ENCODE data around the gene ZKSCAN5. TPM values are rescaled to one million over a fixed set of nuclear protein-coding genes. Genes with fewer than 3 reads are reported as not detected.

The ZKSCAN5 gene
- total and polyA plus RNA-seq, 2 experiments from 2014 or later: 6.2 to 10.6 TPM

DNA sequence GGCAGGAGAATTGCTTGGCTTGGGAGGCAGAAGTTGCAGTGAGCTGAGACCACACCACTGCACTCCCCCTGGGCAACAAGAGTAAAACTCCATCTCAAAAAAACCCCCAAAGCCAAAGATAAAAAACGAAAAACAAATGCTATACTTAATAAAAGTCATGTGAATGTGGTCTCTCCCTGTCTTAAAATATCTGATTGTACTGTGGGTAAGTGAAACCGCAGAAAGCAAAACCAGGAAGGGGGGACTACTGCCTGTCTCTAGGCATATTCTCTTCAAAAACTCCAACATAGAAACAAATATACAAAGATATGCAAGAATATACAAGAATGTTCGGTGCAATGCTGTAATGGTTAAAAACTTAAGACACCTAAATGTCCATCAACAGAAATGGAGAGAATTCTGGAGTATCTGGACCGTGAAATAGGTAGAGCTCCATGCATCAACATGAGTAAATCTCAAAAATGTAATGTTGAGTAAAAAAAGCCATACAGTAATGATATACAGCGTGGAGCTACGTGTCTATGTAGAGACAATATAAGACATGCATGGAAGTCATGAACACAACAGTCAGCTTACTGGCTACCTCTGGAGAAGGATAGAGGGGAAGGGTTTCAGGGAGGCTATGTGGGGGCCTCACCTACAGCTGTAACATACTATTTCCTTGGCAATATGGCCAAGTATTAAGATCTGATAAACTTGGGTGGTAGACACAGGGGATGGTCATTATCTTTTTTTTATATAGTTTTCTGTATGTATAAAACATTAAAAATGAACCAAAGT, 6.5 kb upstream of the ZKSCAN5 start:
- TF ChIP-seq EZH2phosphoT487 (IDR thresholded peaks at IDR 0.05; ENCODE audit: low read depth, severe bottlenecking, unreplicated experiment) (no peak), EZH2 (IDR thresholded peaks at IDR 0.05; ENCODE audit: borderline replicate concordance) (no peak)
- TF ChIP-seq, protein P1, sequence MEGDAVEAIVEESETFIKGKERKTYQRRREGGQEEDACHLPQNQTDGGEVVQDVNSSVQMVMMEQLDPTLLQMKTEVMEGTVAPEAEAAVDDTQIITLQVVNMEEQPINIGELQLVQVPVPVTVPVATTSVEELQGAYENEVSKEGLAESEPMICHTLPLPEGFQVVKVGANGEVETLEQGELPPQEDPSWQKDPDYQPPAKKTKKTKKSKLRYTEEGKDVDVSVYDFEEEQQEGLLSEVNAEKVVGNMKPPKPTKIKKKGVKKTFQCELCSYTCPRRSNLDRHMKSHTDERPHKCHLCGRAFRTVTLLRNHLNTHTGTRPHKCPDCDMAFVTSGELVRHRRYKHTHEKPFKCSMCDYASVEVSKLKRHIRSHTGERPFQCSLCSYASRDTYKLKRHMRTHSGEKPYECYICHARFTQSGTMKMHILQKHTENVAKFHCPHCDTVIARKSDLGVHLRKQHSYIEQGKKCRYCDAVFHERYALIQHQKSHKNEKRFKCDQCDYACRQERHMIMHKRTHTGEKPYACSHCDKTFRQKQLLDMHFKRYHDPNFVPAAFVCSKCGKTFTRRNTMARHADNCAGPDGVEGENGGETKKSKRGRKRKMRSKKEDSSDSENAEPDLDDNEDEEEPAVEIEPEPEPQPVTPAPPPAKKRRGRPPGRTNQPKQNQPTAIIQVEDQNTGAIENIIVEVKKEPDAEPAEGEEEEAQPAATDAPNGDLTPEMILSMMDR (IDR thresholded peaks at IDR 0.05; ENCODE audit: poor library complexity): no peak
- Histone ChIP-seq H3K79me2 (peaks cover 69% of the 10 kb centered on the region), H3K9me2 (replicated peaks; ENCODE audit: insufficient read depth) (no peaks in the 10 kb centered on the region), H4K20me1 (ENCODE audit: insufficient read depth, poor library complexity, severe bottlenecking) (peaks cover 23% of the 10 kb centered on the region), H3K4me2 (peak overlapping the region; percentile 90), H3K4me3 (peak overlapping the region; percentile 41), H3K27ac (no peak overlapping the region), H3K27me3 (no peaks in the 10 kb centered on the region), H3K4me1 (ENCODE audit: insufficient read depth) (peaks cover 14% of the 10 kb centered on the region), H3K9me3 (ENCODE audit: low read depth) (peaks cover 13% of the 10 kb centered on the region), H3K36me3 (replicated peaks; ENCODE audit: insufficient read depth, low read depth) (peaks cover 13% of the 10 kb centered on the region), H2AFZ (no peak overlapping the region)
- WGBS (ENCODE audit: low lambda C conversion rate, missing lambda C conversion rate): 90% methylated on average over 6 of the region's 6 CpGs
- no peak for DNase-seq (ENCODE audit: low spot score)

DNA sequence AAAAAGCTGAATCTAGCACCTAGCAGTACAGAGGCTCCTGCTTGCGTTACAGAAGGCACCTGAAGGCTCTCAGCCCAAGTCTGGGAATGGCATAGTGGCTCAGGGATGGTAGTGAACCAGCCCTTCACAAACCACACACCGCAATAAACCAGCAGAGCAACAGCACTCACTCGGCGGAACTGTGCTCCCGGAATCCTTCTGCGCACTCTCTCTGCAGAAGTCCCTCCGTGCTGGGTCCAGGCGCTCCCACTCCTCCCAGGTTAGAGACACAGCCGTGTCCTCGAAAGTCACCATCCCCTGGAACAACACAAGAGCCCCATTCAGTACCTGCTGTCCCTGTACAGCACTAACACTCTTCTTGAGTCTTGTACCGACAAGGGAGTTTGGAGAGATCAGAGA, 5.9 kb upstream of the ZKSCAN5 start:
- Histone ChIP-seq H3K27me3 (no peaks in the 10 kb centered on the region), H3K36me3 (replicated peaks; ENCODE audit: insufficient read depth, low read depth) (peaks cover 7% of the 10 kb centered on the region), H3K79me2 (peaks cover 63% of the 10 kb centered on the region), H3K27ac (peak overlapping the region; percentile 93), H3K9me2 (replicated peaks; ENCODE audit: insufficient read depth) (no peaks in the 10 kb centered on the region), H3K4me1 (ENCODE audit: insufficient read depth) (peaks cover 14% of the 10 kb centered on the region), H4K20me1 (ENCODE audit: insufficient read depth, poor library complexity, severe bottlenecking) (peaks cover 23% of the 10 kb centered on the region), H2AFZ (no peak overlapping the region), H3K4me3 (peak overlapping the region; percentile 41), H3K9me3 (ENCODE audit: low read depth) (peaks cover 9% of the 10 kb centered on the region), H3K4me2 (peak overlapping the region; percentile 90)
- peak; percentile 8 for DNase-seq (ENCODE audit: low spot score)
- WGBS (ENCODE audit: low lambda C conversion rate, missing lambda C conversion rate): 67% methylated on average over 11 of the region's 11 CpGs
- TF ChIP-seq EZH2 (IDR thresholded peaks at IDR 0.05; ENCODE audit: borderline replicate concordance): no peak

DNA sequence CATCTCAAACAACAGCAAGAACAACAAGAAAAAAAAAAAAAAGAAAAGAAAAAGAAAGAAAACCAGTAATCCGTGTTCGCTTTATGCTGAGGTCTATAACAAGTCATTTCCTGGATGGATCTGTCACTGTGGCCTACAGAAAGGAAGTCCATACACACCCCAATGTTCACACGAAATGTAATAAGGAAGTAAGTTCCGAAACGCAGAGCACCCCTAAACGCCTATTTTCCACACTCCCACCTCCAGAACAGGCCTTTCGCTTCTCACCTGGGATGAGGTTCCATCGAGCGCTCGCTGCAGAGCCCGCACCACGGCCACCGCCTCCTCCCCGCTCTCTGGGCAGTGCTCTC, 5.1 kb upstream of the ZKSCAN5 start:
- Histone ChIP-seq H4K20me1 (ENCODE audit: insufficient read depth, poor library complexity, severe bottlenecking) (peaks cover 23% of the 10 kb centered on the region), H3K4me1 (ENCODE audit: insufficient read depth) (peaks cover 14% of the 10 kb centered on the region), H3K4me3 (peak overlapping the region; percentile 41), H3K27ac (peak overlapping the region; percentile 93), H3K9me3 (ENCODE audit: low read depth) (peaks cover 1% of the 10 kb centered on the region), H3K27me3 (no peaks in the 10 kb centered on the region), H3K4me2 (peak overlapping the region; percentile 90), H3K9me2 (replicated peaks; ENCODE audit: insufficient read depth) (no peaks in the 10 kb centered on the region), H3K36me3 (replicated peaks; ENCODE audit: insufficient read depth, low read depth) (no peaks in the 10 kb centered on the region), H2AFZ (peak overlapping the region; percentile 16), H3K79me2 (peaks cover 58% of the 10 kb centered on the region)
- WGBS (ENCODE audit: low lambda C conversion rate, missing lambda C conversion rate): 3% methylated on average over 14 of the region's 14 CpGs
- DNase-seq (ENCODE audit: low spot score): no peak
- TF ChIP-seq, protein P1 (IDR thresholded peaks at IDR 0.05; ENCODE audit: poor library complexity): no peak
- TF ChIP-seq EZH2 (IDR thresholded peaks at IDR 0.05; ENCODE audit: borderline replicate concordance) (no peak), EZH2phosphoT487 (IDR thresholded peaks at IDR 0.05; ENCODE audit: low read depth, severe bottlenecking, unreplicated experiment) (no peak)

Measured in hepatocyte (in vitro differentiated cells).